NCI-H1930 (cell line): ENCODE results near the gene CBY2.

Experiments used
- DNase-seq, 2 experiments: peaks; one replicate each; lab custom pipeline; 2025; lab: John Stamatoyannopoulos, UW

Gene CBY2

GRCh38 chr13:45700971-45701900 is 884 bp upstream of the CBY2 start:
- DNase-seq, result no peak

- DNase-seq, result no peak
These were observed 810 bp downstream of the CBY2 start for GRCh38 chr13:45702869-45703391.

- no peak for DNase-seq
These were observed 2.2 kb downstream of the CBY2 start for GRCh38 chr13:45704211-45704739.

- DNase-seq, result no peak
These were observed 3.0 kb downstream of the CBY2 start for GRCh38 chr13:45704854-45705695.

- DNase-seq, result no peak
These were observed 3.8 kb downstream of the CBY2 start for GRCh38 chr13:45705918-45706317.

GRCh38 chr13:45707516-45708100 is 5.5 kb downstream of the CBY2 start:
- DNase-seq, result no peak

- no peak for DNase-seq
These were observed 9.8 kb downstream of the CBY2 start for GRCh38 chr13:45711951-45712350.

- no peak for DNase-seq
These were observed 11.1 kb downstream of the CBY2 start for GRCh38 chr13:45713106-45713690.

- DNase-seq, result no peak
These were observed 11.6 kb downstream of the CBY2 start for GRCh38 chr13:45713721-45714120.

- no peak for DNase-seq
These were observed 12.1 kb downstream of the CBY2 start for GRCh38 chr13:45714170-45714569.

- DNase-seq, result no peak
These were observed 13.2 kb downstream of the CBY2 start for GRCh38 chr13:45715351-45715750.

GRCh38 chr13:45717349-45717748 is 15.2 kb downstream of the CBY2 start:
- DNase-seq, result no peak

GRCh38 chr13:45718063-45718462 is 15.9 kb downstream of the CBY2 start:
- peak; percentile 16 to 29 for DNase-seq

GRCh38 chr13:45718992-45719391 is 16.9 kb downstream of the CBY2 start:
- no peak for DNase-seq

GRCh38 chr13:45721203-45721731 is 19.1 kb downstream of the CBY2 start:
- no peak for DNase-seq

GRCh38 chr13:45723798-45724197 is 21.7 kb downstream of the CBY2 start:
- no peak for DNase-seq

GRCh38 chr13:45728759-45729158 is 26.6 kb downstream of the CBY2 start:
- no peak for DNase-seq

- no peak for DNase-seq
These were observed 29.3 kb downstream of the CBY2 start for GRCh38 chr13:45731455-45731854.

- DNase-seq, result no peak
These were observed 30.8 kb downstream of the CBY2 start for GRCh38 chr13:45732916-45733315.

GRCh38 chr13:45733361-45733760 is 31.2 kb downstream of the CBY2 start:
- no peak for DNase-seq

GRCh38 chr13:45737571-45738017 is 35.5 kb downstream of the CBY2 start:
- no peak for DNase-seq
